Natural killer cell (primary cell): ENCODE data around the gene LONP1. TPM values are rescaled to one million over a fixed set of nuclear protein-coding genes. Genes with fewer than 3 reads are reported as not detected.

Source experiments
- ATAC-seq, 3 donors: fragments of 150-1000 bp in 2 of 3; fragments of 200-7000 bp in 1 of 3; cut with Tn5 transposase; 1 replicate in 1 of 3; 2 replicates in 2 of 3; pipeline ENCODE4 v1.10.0; 2021; ENCODE audit warnings: mild to moderate bottlenecking in 2 of 3, moderate library complexity in 2 of 3
- DNase-seq, 2 donors: peaks; one replicate each; pipeline versions ENCODE4 v3.0.0 to v3.0.0-alpha.2; 2013 to 2021; ENCODE audit warnings: mixed read lengths in 1 of 2
- H3K27ac ChIP-seq: one replicate; pipeline ENCODE4 v1.5.1; 2013; ENCODE audit warnings: mild to moderate bottlenecking, low read length
- H3K27me3 ChIP-seq: one replicate; pipeline ENCODE4 v1.6.1; 2013; ENCODE audit warnings: low read length; ENCODE audit not compliant: control insufficient read depth, insufficient read depth
- H3K36me3 ChIP-seq: one replicate; pipeline ENCODE4 v1.6.1; 2013; ENCODE audit warnings: low read length; ENCODE audit not compliant: control insufficient read depth, insufficient read depth
- H3K4me1 ChIP-seq: one replicate; pipeline ENCODE4 v1.6.1; 2013; ENCODE audit warnings: low read length; ENCODE audit not compliant: control insufficient read depth, insufficient read depth
- H3K4me3 ChIP-seq: one replicate; pipeline ENCODE4 v1.5.1; 2013; ENCODE audit warnings: low read length
- H3K9me3 ChIP-seq: one replicate; pipeline ENCODE4 v1.6.1; 2013; ENCODE audit warnings: low read length; ENCODE audit not compliant: control insufficient read depth, insufficient read depth
- H3K27ac Mint-ChIP-seq, 2 donors: one replicate each; pipeline ENCODE4 v1.8.0; 2022; ENCODE audit warnings: mild to moderate bottlenecking in 2 of 2, mixed read lengths in 2 of 2, moderate library complexity in 1 of 2
- H3K27me3 Mint-ChIP-seq, 2 donors: one replicate each; pipeline ENCODE4 v1.8.0; 2022; ENCODE audit warnings: low read depth in 2 of 2, mixed read lengths in 2 of 2
- H3K36me3 Mint-ChIP-seq: one replicate; pipeline ENCODE4 v1.8.0; 2022; ENCODE audit warnings: mixed read lengths
- H3K4me1 Mint-ChIP-seq, 2 donors: one replicate each; pipeline ENCODE4 v1.8.0; 2022; ENCODE audit warnings: mixed read lengths in 2 of 2
- H3K4me3 Mint-ChIP-seq: one replicate; pipeline ENCODE4 v1.8.0; 2022; ENCODE audit warnings: mild to moderate bottlenecking, moderate library complexity, mixed read lengths
- H3K9me3 Mint-ChIP-seq, 2 donors: one replicate each; pipeline ENCODE4 v1.8.0; 2022; ENCODE audit warnings: mixed read lengths in 2 of 2
- whole genome bisulfite sequencing: methylation state at CpG from one replicate; pipeline ENCODE4 v1.1.7; 2013; ENCODE audit warnings: missing lambda C conversion rate; ENCODE audit not compliant: insufficient coverage; 5-methylcytosine and 5-hydroxymethylcytosine counted together
- intact Hi-C: fragments of 100-400 bp; cut with micrococcal nuclease; formaldehyde crosslinking; loops from one replicate; pipeline ENCODE4 v1.14.2; 2022
- total RNA-seq, 4 donors: library from RNA; stranded (reverse); fragments of 120-200 nt in 1 of 4; gene quantifications; one replicate each; pipeline versions ENCODE4 v1.2.3 to v1.2.4, GENCODE V29; 2013 to 2022
- TF ChIP-seq, protein P1 (sequence below): fragments of 200-600 bp; IDR thresholded peaks from one replicate; pipeline ENCODE4 v1.8.0; 2022; ENCODE audit warnings: antibody characterized with exemption

Gene LONP1
- total RNA-seq, 3 donors from 2014 or later (not counting 1 experiment from before 2014, with no cell fraction given): 50.5 to 61.8 (median 56.1) TPM

- Mint-ChIP-seq H3K4me1 (peaks cover 0 to 5% of the 10 kb centered on the region in 2 donors), H3K27ac (no peak overlapping the region), H3K9me3 (no peaks in the 10 kb centered on the region), H3K36me3 (no peaks in the 10 kb centered on the region), H3K27me3 (no peaks in the 10 kb centered on the region), H3K4me3 (no peak overlapping the region)
- Histone ChIP-seq H3K36me3 (peaks cover 42% of the 10 kb centered on the region), H3K27me3 (no peaks in the 10 kb centered on the region), H3K9me3 (no peaks in the 10 kb centered on the region), H3K4me3 (no peak overlapping the region), H3K4me1 (peaks cover 8% of the 10 kb centered on the region), H3K27ac (no peak overlapping the region)
- ATAC-seq: no peak
- intact Hi-C loops: no loop called here
- DNase-seq: no peak
- TF ChIP-seq, protein P1, sequence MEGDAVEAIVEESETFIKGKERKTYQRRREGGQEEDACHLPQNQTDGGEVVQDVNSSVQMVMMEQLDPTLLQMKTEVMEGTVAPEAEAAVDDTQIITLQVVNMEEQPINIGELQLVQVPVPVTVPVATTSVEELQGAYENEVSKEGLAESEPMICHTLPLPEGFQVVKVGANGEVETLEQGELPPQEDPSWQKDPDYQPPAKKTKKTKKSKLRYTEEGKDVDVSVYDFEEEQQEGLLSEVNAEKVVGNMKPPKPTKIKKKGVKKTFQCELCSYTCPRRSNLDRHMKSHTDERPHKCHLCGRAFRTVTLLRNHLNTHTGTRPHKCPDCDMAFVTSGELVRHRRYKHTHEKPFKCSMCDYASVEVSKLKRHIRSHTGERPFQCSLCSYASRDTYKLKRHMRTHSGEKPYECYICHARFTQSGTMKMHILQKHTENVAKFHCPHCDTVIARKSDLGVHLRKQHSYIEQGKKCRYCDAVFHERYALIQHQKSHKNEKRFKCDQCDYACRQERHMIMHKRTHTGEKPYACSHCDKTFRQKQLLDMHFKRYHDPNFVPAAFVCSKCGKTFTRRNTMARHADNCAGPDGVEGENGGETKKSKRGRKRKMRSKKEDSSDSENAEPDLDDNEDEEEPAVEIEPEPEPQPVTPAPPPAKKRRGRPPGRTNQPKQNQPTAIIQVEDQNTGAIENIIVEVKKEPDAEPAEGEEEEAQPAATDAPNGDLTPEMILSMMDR: no peak
- WGBS: 99% methylated on average over 9 of the region's 9 CpGs
Measured at GRCh38 chr19:5713228-5713627, 6.7 kb downstream of the LONP1 start.

GRCh38 chr19:5711713-5712161, 8.2 kb downstream of the LONP1 start:
- Mint-ChIP-seq H3K4me3 (no peak overlapping the region), H3K4me1 (no peaks in the 10 kb centered on the region), H3K27ac (no peak overlapping the region), H3K36me3 (no peaks in the 10 kb centered on the region), H3K27me3 (no peaks in the 10 kb centered on the region), H3K9me3 (no peaks in the 10 kb centered on the region)
- no peaks in the 10 kb centered on the region for H3K27me3 ChIP-seq
- peaks cover 53% of the 10 kb centered on the region for H3K36me3 ChIP-seq
- DNase-seq (no peak), ATAC-seq (no peak)
- H3K9me3 ChIP-seq: no peaks in the 10 kb centered on the region
- H3K4me3 ChIP-seq: no peak overlapping the region
- WGBS: 95% methylated on average over 25 of the region's 25 CpGs
- H3K27ac ChIP-seq: no peak overlapping the region
- intact Hi-C loops: no loop called here
- no peaks in the 10 kb centered on the region for H3K4me1 ChIP-seq
- TF ChIP-seq, protein P1: no peak

GRCh38 chr19:5711025-5711424, 8.9 kb downstream of the LONP1 start:
- Histone ChIP-seq H3K36me3 (peaks cover 56% of the 10 kb centered on the region), H3K9me3 (no peaks in the 10 kb centered on the region), H3K27me3 (no peaks in the 10 kb centered on the region), H3K4me1 (no peaks in the 10 kb centered on the region), H3K4me3 (no peak overlapping the region), H3K27ac (no peak overlapping the region)
- Mint-ChIP-seq H3K4me3 (no peak overlapping the region), H3K27me3 (no peaks in the 10 kb centered on the region), H3K9me3 (no peaks in the 10 kb centered on the region), H3K27ac (no peak overlapping the region), H3K36me3 (no peaks in the 10 kb centered on the region), H3K4me1 (no peaks in the 10 kb centered on the region)
- TF ChIP-seq, protein P1: no peak
- DNase-seq (no peak), ATAC-seq (no peak)
- intact Hi-C loops: no loop called here
- 91% methylated on average over 8 of the region's 8 CpGs for WGBS
